T-helper 22 cell (primary cell): ENCODE results near the gene SLC4A2.

Experiments
- DNase-seq: peaks from one replicate; pipeline ENCODE4 v3.0.0-alpha.2; 2020; ENCODE audit warnings: low read depth

SLC4A2 gene

GRCh38 chr7:151043959-151044358 is 15.4 kb upstream of the SLC4A2 start:
- DNase-seq, result no peak

DNA sequence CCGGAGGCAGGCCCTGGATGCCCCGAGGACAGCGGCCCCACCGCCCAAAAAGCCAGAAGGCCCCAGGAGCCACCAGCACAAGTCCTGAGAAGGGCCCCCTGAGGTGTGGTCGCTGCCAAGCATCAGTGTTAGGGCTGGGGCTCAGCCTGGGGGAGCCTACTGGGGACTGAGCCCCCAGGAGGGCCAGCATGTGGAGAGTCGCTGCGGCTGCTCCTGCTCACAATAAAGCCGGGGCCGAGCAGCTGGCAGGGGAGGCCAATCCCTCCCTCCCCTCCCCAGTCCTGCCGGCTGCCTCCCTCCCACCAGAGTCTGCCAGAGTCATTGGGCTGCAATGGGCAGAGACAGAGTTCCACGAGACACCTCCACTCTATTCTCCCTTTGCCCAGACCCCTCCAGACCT is 14.1 kb upstream of the SLC4A2 start:
- no peak for DNase-seq

GRCh38 chr7:151045967-151046366 is 13.4 kb upstream of the SLC4A2 start:
- no peak for DNase-seq

GRCh38 chr7:151046603-151047573 is 12.5 kb upstream of the SLC4A2 start:
- no peak for DNase-seq

- DNase-seq, result no peak
Measured at GRCh38 chr7:151047976-151048815, 11.2 kb upstream of the SLC4A2 start, which contains the start of gene ASIC3. Gene ASIC3 (plus strand): TSS chr7:151048531. CDS start chr7:151048886, 355 bp downstream.

DNA sequence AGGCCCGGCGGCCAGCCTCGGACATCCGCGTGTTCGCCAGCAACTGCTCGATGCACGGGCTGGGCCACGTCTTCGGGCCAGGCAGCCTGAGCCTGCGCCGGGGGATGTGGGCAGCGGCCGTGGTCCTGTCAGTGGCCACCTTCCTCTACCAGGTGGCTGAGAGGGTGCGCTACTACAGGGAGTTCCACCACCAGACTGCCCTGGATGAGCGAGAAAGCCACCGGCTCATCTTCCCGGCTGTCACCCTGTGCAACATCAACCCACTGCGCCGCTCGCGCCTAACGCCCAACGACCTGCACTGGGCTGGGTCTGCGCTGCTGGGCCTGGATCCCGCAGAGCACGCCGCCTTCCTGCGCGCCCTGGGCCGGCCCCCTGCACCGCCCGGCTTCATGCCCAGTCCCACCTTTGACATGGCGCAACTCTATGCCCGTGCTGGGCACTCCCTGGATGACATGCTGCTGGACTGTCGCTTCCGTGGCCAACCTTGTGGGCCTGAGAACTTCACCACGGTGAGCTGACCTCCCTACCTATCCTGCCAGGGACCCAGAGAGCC is 10.4 kb upstream of the SLC4A2 start:
- DNase-seq, result no peak

DNA sequence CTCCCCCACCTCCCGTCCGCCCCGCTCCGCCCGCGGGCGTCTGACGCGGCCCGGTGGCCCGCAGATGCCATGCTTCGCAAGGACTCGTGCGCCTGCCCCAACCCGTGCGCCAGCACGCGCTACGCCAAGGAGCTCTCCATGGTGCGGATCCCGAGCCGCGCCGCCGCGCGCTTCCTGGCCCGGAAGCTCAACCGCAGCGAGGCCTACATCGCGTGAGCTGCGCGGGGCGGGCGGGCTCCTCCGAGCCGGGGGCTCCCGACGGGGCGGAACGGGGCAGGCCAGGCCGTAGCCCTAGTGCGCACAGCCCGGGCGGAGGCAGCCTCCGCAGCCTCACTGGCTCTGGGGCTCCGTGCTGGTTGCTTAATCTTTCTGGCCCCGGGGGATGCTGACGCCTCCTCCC is 8.3 kb upstream of the SLC4A2 start:
- DNase-seq, result peak; percentile 16

DNA sequence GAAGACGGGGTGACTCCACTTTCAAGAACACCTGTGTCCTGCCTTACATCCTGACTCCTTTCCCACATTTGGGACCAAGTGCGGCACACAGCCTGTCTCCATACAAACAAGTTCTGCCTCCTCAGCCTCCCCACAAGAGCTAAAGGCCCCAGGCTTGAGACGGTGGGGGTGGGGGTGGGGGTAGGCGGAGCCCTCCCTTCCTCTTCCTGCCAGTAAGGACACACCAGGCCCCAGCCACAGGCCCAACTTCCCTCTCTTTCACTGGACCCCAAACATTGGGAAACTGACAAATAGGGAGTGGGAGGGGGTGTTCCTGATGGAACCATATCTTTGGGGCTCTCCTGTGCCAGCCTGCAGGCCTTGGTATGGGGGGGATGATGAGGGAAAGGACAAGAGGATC is 6.3 kb upstream of the SLC4A2 start:
- no peak for DNase-seq

DNA sequence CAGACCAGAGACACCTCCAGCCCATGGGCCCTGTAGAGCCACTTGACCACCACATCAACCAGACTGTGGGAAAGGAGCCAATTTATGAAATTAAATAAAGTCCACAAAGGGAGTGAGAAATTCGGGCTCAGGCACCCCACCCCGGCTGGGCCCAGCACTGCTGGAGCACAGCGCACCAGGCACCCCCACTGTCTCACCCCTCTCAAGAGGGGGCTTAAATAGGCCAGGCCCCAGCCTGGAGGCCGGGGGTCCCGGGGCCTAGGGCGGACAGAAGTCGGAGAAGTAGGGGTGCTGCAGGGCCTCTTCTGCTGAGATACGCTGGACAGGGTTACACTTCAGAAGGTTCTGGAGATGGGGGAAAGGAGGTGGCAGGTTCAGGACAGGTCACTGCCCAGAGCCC is 5.6 kb upstream of the SLC4A2 start:
- DNase-seq, result no peak

DNA sequence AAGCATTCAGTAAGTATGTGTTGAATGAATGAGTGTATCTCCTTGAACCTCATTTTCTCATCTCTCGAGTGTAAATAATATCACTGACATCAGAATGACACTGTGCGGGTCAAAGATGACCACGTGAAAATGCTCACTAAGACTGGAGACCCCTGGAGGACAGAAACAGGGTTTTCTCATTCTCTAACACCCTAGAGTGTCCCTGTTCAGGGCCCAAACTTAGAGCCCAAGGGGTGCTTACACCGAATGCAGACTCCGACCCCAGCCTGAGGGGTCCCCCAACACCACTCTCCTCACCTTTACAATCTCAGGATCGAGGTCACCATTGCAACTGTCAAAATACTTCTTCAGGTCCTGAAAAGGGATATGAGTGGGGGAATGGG is 3.1 kb upstream of the SLC4A2 start:
- DNase-seq, result no peak

DNA sequence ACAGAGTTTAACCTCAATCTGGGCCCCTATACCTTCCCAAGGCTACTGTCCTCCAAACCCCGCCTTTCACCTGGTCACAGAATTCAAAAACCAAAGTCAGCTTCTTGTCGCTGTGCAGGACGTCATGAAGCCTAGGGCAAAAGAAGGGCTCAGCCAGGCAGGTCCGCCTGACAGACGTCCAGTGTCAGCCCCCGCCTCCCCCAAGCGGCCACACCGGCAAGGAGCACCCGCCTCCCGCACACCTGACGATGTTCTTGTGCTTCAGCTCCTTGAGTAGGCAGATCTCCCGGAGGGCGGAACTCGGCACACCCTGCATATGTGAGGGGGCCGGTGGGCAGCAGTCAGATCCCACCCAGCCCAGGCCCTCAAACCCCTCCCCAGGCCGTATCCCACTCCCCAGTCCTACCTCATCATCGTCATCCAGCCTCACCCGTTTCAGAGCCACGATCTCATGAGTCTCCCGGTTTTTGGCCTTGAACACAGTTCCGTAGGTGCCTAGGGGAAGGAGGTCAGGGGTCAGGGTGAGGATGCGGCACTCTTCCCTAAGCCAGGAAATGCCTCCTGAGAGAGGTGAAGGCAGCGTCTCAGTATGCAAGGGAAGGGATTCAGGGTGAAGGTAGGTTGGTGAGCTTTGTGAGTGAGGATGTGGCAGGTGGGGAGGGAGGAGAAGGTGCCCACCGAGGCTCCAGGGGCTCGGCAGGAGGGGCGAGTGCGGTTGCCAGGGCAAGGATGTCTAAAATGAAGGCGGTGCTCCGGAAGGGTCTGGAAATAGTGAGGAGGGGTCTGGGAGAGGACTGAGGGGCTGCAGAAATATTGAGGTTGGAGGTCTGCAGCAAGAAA is 2.5 kb upstream of the SLC4A2 start:
- no peak for DNase-seq

DNA sequence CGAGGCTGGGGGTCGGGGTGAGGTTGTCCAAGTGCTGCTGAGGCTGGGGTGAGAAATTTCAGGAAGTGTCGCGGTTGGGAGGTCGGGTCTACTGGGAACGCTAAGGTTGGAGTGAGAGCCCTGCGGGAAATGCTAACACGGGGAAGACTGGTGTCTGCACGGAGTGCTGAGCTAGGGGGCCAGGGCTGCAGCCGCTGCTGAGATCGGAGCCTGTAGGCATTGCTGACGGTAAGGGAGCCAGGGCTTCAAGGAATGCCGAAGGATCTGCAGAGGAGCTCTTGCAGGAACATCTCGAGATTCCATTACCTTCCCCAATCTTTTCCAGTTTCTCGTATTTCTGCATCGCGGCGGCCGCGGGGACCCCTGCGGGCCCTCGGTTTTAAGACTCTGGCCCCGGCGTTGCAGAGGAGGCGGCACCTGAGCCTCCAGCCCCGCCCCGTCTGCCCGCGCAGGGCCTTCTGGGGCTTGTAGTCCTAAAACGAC is 1.8 kb upstream of the SLC4A2 start, which contains the start of gene CDK5:
Gene CDK5, minus strand, starts transcription at position 392 of the 483 bp plus-strand sequence. Its CDS starts 49 bp downstream, at position 343.
- no peak for DNase-seq

GRCh38 chr7:151057989-151058780 is 1.2 kb upstream of the SLC4A2 start:
- peak; percentile 98 for DNase-seq

GRCh38 chr7:151058781-151059366 is 515 bp upstream of the SLC4A2 start:
- no peak for DNase-seq

GRCh38 chr7:151060113-151060415 is 675 bp downstream of the SLC4A2 start:
- DNase-seq, result no peak

DNA sequence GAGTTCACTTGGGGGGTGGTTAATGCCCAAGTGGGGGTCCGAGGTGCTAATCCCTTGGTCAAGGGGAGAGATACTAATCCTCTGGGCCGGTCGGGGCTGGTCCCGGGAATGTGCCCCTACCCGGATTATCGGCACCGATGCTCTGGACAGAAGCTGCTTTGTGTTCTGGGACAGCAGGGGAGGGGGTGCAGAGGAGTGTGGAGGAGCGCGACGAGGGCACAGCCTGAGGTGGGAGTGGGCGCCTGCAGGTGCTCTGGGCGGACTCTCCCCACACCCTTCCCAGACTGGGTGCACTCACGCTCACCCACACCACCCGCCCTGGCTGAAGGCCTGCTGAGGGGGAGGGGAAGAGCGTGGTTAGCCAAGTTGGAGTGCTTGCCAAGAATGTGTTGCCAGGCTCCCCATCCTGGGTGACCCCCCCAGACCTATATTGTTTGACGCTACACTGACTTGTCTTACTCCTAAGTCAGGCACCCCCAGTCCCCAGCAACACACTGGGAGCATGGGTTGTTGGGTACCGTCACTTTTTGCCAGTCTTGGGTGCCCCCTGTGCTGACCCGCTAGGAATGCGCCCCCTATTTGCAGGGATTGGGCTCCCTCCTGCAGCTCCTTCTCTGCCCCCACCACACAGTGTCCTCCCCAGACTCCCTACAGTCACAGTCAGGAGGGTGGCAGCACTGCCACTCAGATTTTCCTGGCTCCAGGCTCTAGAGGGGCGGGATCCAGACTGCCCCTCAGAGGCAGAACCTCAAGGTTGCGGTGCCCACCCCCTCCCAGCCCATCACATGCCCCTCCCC is 1.2 kb downstream of the SLC4A2 start:
- no peak for DNase-seq

DNA sequence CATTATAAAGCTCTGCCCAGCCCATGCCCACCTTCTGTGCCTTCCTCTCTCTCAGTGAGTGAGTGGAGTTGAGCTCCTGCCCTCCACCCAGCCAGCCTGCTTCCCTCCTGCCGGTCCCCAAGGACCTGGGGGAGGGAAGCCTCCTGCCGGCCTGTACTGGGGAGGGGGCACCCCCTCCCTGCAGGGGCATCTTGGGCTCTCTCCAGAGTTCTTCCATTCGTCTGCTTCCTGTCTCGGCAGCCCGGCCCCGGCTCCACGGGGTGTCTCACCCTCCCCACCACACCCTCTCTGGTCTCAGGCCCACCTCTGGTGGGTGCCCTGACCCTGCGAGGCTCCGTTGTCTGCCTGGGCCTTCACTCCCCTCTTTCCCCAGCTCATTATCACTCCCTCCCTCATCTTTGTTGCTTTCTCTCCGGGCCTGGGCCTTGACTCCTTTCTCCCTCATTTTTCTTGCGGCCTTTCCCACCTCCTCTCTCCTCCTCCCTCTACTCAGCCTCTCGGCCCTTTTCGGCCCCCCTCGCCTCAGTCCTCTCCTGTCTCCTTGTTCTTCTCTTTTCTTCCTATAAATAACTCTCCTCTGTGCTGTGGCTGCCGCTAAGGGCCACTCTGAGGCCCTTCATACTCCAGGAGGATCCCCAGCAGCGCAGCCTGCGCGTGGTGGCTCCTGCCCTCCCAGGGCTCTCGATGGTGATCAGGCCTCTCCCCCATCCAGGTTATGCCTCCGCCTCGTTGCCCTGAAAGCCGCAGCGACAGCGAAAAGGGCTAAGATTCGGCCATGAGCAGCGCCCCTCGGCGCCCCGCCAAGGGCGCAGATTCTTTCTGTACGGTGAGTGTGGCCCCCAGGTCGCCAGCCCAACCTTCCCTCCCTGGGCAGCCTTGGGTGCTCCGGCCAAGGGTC is 2.1 kb downstream of the SLC4A2 start:
- DNase-seq, result no peak

DNA sequence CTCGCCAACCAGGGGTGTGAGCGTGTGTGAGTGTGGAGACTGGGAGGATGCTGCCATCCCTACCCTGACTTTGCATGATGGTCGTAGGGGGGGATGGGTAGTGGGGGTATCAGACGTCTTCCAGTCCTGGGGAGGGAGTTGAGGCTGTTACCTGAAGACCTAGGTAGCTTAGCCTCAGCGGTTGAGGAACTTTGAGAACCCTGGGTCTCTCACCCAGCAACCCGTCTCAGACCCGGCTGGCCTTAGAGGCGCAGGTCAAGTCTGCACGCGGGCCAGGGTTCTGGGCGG is 2.7 kb downstream of the SLC4A2 start:
- DNase-seq, result no peak
